GM12878 (cell line): ENCODE results near the gene STK32B. TPM values are rescaled to one million over a fixed set of nuclear protein-coding genes. Genes with fewer than 3 reads are reported as not detected.

Experiments used
- ATAC-seq: fragments of 200-7000 bp; cut with Tn5 transposase; 3 replicates; pipeline ENCODE4 v1.9.1; 2020; ENCODE audit warnings: mild to moderate bottlenecking, moderate library complexity
- BruUV-seq: library from RNA; stranded (reverse); fragments of 400-500 nt; replicated peaks from 2 replicates; lab custom pipeline; 2021; lab: Mats Ljungman, UMichigan
- CTCF ChIA-PET: fragments of 300-600 bp; sonication (Branson Sonifier 250); formaldehyde crosslinking; extraction: SDS; loops from one replicate; lab custom pipeline; 2021; ENCODE audit warnings: inconsistent platforms; lab: Yijun Ruan, JAX
- POLR2A ChIA-PET: fragments of 350-600 bp; formaldehyde crosslinking; extraction: SDS; loops from one replicate; lab custom pipeline; 2021; ENCODE audit warnings: inconsistent platforms; lab: Charles Lee
- RAD21 ChIA-PET: fragments of 300-600 bp; sonication (Branson Sonifier 250); formaldehyde crosslinking; loops from one replicate; lab custom pipeline; 2023; ENCODE audit warnings: antibody characterized with exemption; ENCODE audit not compliant: unreplicated experiment; lab: Charles Lee
- SMC1A ChIA-PET: fragments of 300-600 bp; sonication (Branson Sonifier 250); formaldehyde crosslinking; loops from one replicate; lab custom pipeline; 2023; ENCODE audit not compliant: unreplicated experiment, uncharacterized antibody; lab: Charles Lee
- DNase-seq: peaks from one replicate; pipeline ENCODE4 v3.0.0-alpha.2; 2011; ENCODE audit warnings: low read depth, low spot score
- FAIRE-seq: peaks from 3 replicates; lab custom pipeline; 2011; peaks lifted over from hg19 to GRCh38; lab: Jason Lieb, UNC
- H2AFZ ChIP-seq: 2 replicates; pipeline ENCODE4 v1.6.0; 2011; ENCODE audit warnings: low read depth, low read length, control low read depth; ENCODE audit not compliant: control insufficient read depth
- H3K27ac ChIP-seq: 2 replicates; pipeline ENCODE4 v1.5.1; 2011; ENCODE audit warnings: control low read depth; ENCODE audit not compliant: control insufficient read depth, insufficient read depth
- H3K27me3 ChIP-seq, 2 experiments: replicated peaks in 1 of 2; 2 replicates each; pipeline versions ENCODE4 v1.6.0 to v1.6.1; 2011; ENCODE audit warnings: low read length in 1 of 2; ENCODE audit not compliant: control insufficient read depth in 2 of 2, insufficient read depth in 2 of 2
- H3K36me3 ChIP-seq, 2 experiments: 2 replicates each; pipeline ENCODE4 v1.5.1; 2011; ENCODE audit warnings: low read length in 1 of 2; ENCODE audit not compliant: control insufficient read depth in 2 of 2, insufficient read depth in 2 of 2
- H3K4me1 ChIP-seq: 2 replicates; pipeline ENCODE4 v1.6.1; 2011; ENCODE audit warnings: mild to moderate bottlenecking, low read length, moderate library complexity, mixed read lengths; ENCODE audit not compliant: control insufficient read depth, insufficient read depth
- H3K4me2 ChIP-seq: 2 replicates; pipeline ENCODE4 v1.6.0; 2011; ENCODE audit warnings: control low read depth; ENCODE audit not compliant: control insufficient read depth, insufficient read depth
- H3K4me3 ChIP-seq: fragments of 200-600 bp; sonication (generic); 2 replicates; pipeline ENCODE4 v1.5.1; 2016
- H3K79me2 ChIP-seq: 2 replicates; pipeline ENCODE4 v1.6.0; 2011; ENCODE audit warnings: low read length; ENCODE audit not compliant: control insufficient read depth, insufficient read depth
- H3K9ac ChIP-seq: 2 replicates; pipeline ENCODE4 v1.8.0; 2011; ENCODE audit warnings: low read length, control low read depth, mixed read lengths; ENCODE audit not compliant: control insufficient read depth, insufficient read depth
- H3K9me3 ChIP-seq: replicated peaks from 3 replicates; pipeline ENCODE4 v1.5.1; 2011; ENCODE audit warnings: mild to moderate bottlenecking, low read length; ENCODE audit not compliant: control insufficient read depth, insufficient read depth
- H4K20me1 ChIP-seq: 2 replicates; pipeline ENCODE4 v1.6.0; 2011; ENCODE audit not compliant: control insufficient read depth, insufficient read depth
- BACH1 ChIP-seq: fragments of 450-650 bp; IDR thresholded peaks from 2 replicates; pipeline ENCODE4 v1.6.1; 2017; ENCODE audit warnings: mild to moderate bottlenecking, borderline replicate concordance
- BCL11A ChIP-seq: IDR thresholded peaks from 2 replicates; pipeline ENCODE4 v1.6.1; 2011; ENCODE audit warnings: low read depth, low read length
- CBFB ChIP-seq: IDR thresholded peaks from 2 replicates; pipeline ENCODE4 v1.6.1; 2016; ENCODE audit warnings: antibody characterized with exemption, low read depth
- CEBPB ChIP-seq, 2 experiments: fragments of 150-350 bp in 1 of 2; IDR thresholded peaks; 2 replicates each; pipeline ENCODE4 v1.6.1; 2012 to 2014; ENCODE audit warnings: low read depth in 2 of 2, low read length in 2 of 2, borderline replicate concordance in 1 of 2, inconsistent platforms in 1 of 2
- CHD4 ChIP-seq: fragments of 200-600 bp; sonication (generic); IDR thresholded peaks from 2 replicates; pipeline ENCODE4 v1.6.1; 2016; ENCODE audit warnings: mild to moderate bottlenecking
- CREB1 ChIP-seq: IDR thresholded peaks from 2 replicates; pipeline ENCODE4 v1.6.1; 2012; ENCODE audit warnings: low read depth, mild to moderate bottlenecking, inconsistent platforms
- ETV6 ChIP-seq, 2 experiments: fragments of 450-650 bp in 1 of 2; IDR thresholded peaks in 1 of 2; conservative IDR thresholded peaks in 1 of 2; 2 replicates each; pipeline ENCODE4 v1.6.1; 2014; ENCODE audit warnings: antibody characterized with exemption in 1 of 2, borderline replicate concordance in 1 of 2, low read depth in 1 of 2, mild to moderate bottlenecking in 1 of 2, moderate library complexity in 1 of 2
- GATAD2B ChIP-seq: fragments of 450-650 bp; conservative IDR thresholded peaks from 2 replicates; pipeline ENCODE4 v1.6.1; 2017; ENCODE audit warnings: low read depth, mild to moderate bottlenecking, moderate library complexity
- HDAC2 ChIP-seq: fragments of 200-600 bp; sonication (generic); IDR thresholded peaks from 2 replicates; pipeline ENCODE4 v1.6.1; 2017
- NBN ChIP-seq: fragments of 450-650 bp; IDR thresholded peaks from 2 replicates; pipeline ENCODE4 v1.6.1; 2016
- NR2F1 ChIP-seq: fragments of 450-650 bp; conservative IDR thresholded peaks from 2 replicates; pipeline ENCODE4 v1.6.1; 2017; ENCODE audit warnings: mild to moderate bottlenecking
- POLR2AphosphoS5 ChIP-seq: IDR thresholded peaks from 2 replicates; pipeline ENCODE4 v1.6.1; 2011; ENCODE audit warnings: mild to moderate bottlenecking, low read length, inconsistent platforms
- SMAD5 ChIP-seq: IDR thresholded peaks from 2 replicates; pipeline ENCODE4 v1.6.1; 2016; ENCODE audit warnings: antibody characterized with exemption, low read depth
- STAT3 ChIP-seq: IDR thresholded peaks from 2 replicates; pipeline ENCODE4 v1.6.1; 2011; ENCODE audit warnings: low read depth, low read length, improper control_type of control experiment
- SUPT20H ChIP-seq: IDR thresholded peaks from 2 replicates; pipeline ENCODE4 v1.6.1; 2011; ENCODE audit warnings: low read depth, mild to moderate bottlenecking, low read length, moderate library complexity, borderline replicate concordance; ENCODE audit not compliant: control insufficient read depth
- ZNF274 ChIP-seq: IDR thresholded peaks from one replicate; pipeline ENCODE4 v1.8.0; 2011; ENCODE audit not compliant: insufficient read length, insufficient read depth
- ZNF622 ChIP-seq: fragments of 450-650 bp; IDR thresholded peaks from 2 replicates; pipeline ENCODE4 v1.6.1; 2017; ENCODE audit warnings: mild to moderate bottlenecking, inconsistent platforms
- ZSCAN29 ChIP-seq: fragments of 450-650 bp; IDR thresholded peaks from 2 replicates; pipeline ENCODE4 v1.6.1; 2017; ENCODE audit warnings: mild to moderate bottlenecking, moderate library complexity
- WGBS: methylation state at CpG from one replicate; pipeline ENCODE4 v1.1.6; 2016; ENCODE audit warnings: low lambda C conversion rate; ENCODE audit not compliant: insufficient replicate concordance, insufficient coverage; ENCODE audit errors: missing lambda C conversion rate; 5-methylcytosine and 5-hydroxymethylcytosine counted together
- in situ Hi-C: fragments of 300-500 bp; cut with MboI; formaldehyde crosslinking; loops from 9 replicates; pipeline ENCODE4 v1.14.3; 2018; ENCODE audit warnings: mixed read lengths
- intact Hi-C: fragments of 100-400 bp; cut with micrococcal nuclease; formaldehyde crosslinking; loops from one replicate; pipeline ENCODE4 v1.14.2; 2022; ENCODE audit not compliant: unreplicated experiment
- polyA plus RNA-seq, 11 experiments: library from polyadenylated mRNA; depleted of rRNA in 4 of 11; unstranded in 6 of 11; stranded (reverse) in 5 of 11; fragments of >200 nt; fragmentation: Nextera tagmentation in 4 of 11; fragmentation: Illumina TruSeq in 1 of 11; extraction: Ambion mirVana in 4 of 11; extraction: Trizol in 1 of 11; gene quantifications; 1 replicate in 1 of 11; 2 replicates in 10 of 11; pipeline versions ENCODE4 v1.2.1 to v1.2.3, GENCODE V29; 2011 to 2016; ENCODE audit warnings: inconsistent platforms in 2 of 11, missing spikeins in 2 of 11, low read depth in 1 of 11
- total RNA-seq, 4 experiments: library from RNA; depleted of rRNA in 3 of 4; stranded (reverse); fragments of >200 nt in 3 of 4; fragmentation: Illumina TruSeq in 1 of 4; extraction: Trizol in 1 of 4; gene quantifications; 2 replicates each; pipeline versions ENCODE4 v1.2.1 to v1.2.3, GENCODE V29; 2013 to 2021
- TF ChIP-seq, protein P1 (sequence below): fragments of 450-650 bp; formaldehyde crosslinking; IDR thresholded peaks from 2 replicates; pipeline ENCODE4 v1.4.0; 2022; ENCODE audit warnings: mild to moderate bottlenecking, moderate library complexity
- TF ChIP-seq, protein P2 (sequence below): IDR thresholded peaks from 2 replicates; pipeline ENCODE4 v1.6.1; 2012; ENCODE audit warnings: low read depth, low read length, improper control_type of control experiment

Gene STK32B
- total and polyA plus RNA-seq, 10 of the 15 experiments (the other 5 are each of a cell fraction or from before 2014, with no cell fraction given): 0.04 to 0.12 (median 0.08) TPM; not detected in 7

DNA sequence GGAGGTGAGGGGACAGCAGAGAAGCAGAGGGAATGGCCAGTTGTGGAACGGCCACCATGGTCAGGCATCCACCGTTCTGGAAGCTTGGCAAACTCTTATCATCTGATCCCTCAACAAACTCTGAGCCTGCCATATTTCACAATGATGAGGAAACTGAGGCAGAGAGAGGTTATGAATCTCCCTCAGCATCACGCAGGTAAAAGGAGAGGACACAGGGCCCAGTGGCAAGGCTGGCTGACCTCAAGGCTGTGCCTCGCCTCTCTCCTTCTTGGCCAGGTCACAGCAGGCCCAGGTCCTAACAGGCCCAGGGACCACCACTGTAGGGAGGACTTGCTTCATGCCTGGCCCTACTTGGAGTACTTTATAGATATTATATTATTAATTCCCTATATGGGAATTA lies 414.2 kb downstream of the STK32B start:
- POLR2A ChIA-PET: no interaction called here
- in situ Hi-C loops (no loop called here), intact Hi-C loops (no loop called here)
- no peaks in the 10 kb centered on the region for H3K9me3 ChIP-seq
- H3K9ac ChIP-seq: no peak overlapping the region
- no peak for ATAC-seq
- no peak for FAIRE-seq
- 4% methylated on average over 4 of the region's 4 CpGs for WGBS
- no peak overlapping the region for H3K4me2 ChIP-seq
- BruUV-seq: no TSS peak
- H3K4me1 ChIP-seq: no peaks in the 10 kb centered on the region
- no peaks in the 10 kb centered on the region for H3K36me3 ChIP-seq
- H3K27me3 ChIP-seq: no peaks in the 10 kb centered on the region
- no peak overlapping the region for H3K4me3 ChIP-seq
- no peak overlapping the region for H2AFZ ChIP-seq
- RAD21 ChIA-PET: no interaction called here
- CTCF ChIA-PET: no interaction called here
- no peak for DNase-seq
- TF ChIP-seq NBN: no peak
- TF ChIP-seq HDAC2: no peak
- TF ChIP-seq ZNF274: no peak
- TF ChIP-seq ZNF622: no peak
- TF ChIP-seq, protein P1, sequence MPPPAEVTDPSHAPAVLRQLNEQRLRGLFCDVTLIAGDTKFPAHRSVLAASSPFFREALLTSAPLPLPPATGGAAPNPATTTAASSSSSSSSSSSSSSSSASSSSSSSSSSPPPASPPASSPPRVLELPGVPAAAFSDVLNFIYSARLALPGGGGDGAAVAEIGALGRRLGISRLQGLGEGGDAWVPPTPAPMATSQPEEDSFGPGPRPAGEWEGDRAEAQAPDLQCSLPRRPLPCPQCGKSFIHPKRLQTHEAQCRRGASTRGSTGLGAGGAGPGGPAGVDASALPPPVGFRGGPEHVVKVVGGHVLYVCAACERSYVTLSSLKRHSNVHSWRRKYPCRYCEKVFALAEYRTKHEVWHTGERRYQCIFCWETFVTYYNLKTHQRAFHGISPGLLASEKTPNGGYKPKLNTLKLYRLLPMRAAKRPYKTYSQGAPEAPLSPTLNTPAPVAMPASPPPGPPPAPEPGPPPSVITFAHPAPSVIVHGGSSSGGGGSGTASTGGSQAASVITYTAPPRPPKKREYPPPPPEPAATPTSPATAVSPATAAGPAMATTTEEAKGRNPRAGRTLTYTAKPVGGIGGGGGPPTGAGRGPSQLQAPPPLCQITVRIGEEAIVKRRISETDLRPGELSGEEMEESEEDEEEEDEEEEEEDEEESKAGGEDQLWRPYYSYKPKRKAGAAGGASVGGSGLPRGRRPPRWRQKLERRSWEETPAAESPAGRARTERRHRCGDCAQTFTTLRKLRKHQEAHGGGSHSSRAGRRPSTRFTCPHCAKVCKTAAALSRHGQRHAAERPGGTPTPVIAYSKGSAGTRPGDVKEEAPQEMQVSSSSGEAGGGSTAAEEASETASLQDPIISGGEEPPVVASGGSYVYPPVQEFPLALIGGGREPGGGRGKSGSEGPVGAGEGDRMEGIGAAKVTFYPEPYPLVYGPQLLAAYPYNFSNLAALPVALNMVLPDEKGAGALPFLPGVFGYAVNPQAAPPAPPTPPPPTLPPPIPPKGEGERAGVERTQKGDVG (CRISPR knock-in tag): no peak
- no peak for TF ChIP-seq STAT3
- TF ChIP-seq, protein P2, sequence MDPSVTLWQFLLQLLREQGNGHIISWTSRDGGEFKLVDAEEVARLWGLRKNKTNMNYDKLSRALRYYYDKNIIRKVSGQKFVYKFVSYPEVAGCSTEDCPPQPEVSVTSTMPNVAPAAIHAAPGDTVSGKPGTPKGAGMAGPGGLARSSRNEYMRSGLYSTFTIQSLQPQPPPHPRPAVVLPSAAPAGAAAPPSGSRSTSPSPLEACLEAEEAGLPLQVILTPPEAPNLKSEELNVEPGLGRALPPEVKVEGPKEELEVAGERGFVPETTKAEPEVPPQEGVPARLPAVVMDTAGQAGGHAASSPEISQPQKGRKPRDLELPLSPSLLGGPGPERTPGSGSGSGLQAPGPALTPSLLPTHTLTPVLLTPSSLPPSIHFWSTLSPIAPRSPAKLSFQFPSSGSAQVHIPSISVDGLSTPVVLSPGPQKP: no peak
- no peak for TF ChIP-seq NR2F1
- no peak for TF ChIP-seq CBFB
- no peak for TF ChIP-seq ETV6 (conservative IDR thresholded peaks at IDR 0.05 in 1 of 2, IDR thresholded peaks at IDR 0.05 in 1 of 2; ENCODE audit: borderline replicate concordance in 1 of 2, low read depth in 1 of 2)
- TF ChIP-seq BACH1: no peak
- TF ChIP-seq CHD4: no peak
- TF ChIP-seq CEBPB (IDR thresholded peaks at IDR 0.05; ENCODE audit: borderline replicate concordance in 1 of 2, low read depth in 2 of 2, low read length in 2 of 2): no peak
- TF ChIP-seq SMAD5: no peak
- no peak for TF ChIP-seq CREB1
- no peak for TF ChIP-seq GATAD2B
- no peak for TF ChIP-seq BCL11A
- no peak for TF ChIP-seq SUPT20H
- TF ChIP-seq POLR2AphosphoS5: no peak
- no peak for TF ChIP-seq ZSCAN29
- H4K20me1 ChIP-seq: no peaks in the 10 kb centered on the region
- H3K79me2 ChIP-seq: no peaks in the 10 kb centered on the region
- H3K27ac ChIP-seq: no peak overlapping the region
- SMC1A ChIA-PET: interaction anchor here (0.6 kb wide), 1 partner anchor 347 kb away, joined by 3 read pairs; no protein-coding TSS in a partner anchor
